ENCODE results near the gene LRP1. TPM values are rescaled to one million over a fixed set of nuclear protein-coding genes. Genes with fewer than 3 reads are reported as not detected.

LRP1 gene
- total RNA-seq, 2 experiments from 2014 or later = 6.6 to 8.5 TPM

DNA sequence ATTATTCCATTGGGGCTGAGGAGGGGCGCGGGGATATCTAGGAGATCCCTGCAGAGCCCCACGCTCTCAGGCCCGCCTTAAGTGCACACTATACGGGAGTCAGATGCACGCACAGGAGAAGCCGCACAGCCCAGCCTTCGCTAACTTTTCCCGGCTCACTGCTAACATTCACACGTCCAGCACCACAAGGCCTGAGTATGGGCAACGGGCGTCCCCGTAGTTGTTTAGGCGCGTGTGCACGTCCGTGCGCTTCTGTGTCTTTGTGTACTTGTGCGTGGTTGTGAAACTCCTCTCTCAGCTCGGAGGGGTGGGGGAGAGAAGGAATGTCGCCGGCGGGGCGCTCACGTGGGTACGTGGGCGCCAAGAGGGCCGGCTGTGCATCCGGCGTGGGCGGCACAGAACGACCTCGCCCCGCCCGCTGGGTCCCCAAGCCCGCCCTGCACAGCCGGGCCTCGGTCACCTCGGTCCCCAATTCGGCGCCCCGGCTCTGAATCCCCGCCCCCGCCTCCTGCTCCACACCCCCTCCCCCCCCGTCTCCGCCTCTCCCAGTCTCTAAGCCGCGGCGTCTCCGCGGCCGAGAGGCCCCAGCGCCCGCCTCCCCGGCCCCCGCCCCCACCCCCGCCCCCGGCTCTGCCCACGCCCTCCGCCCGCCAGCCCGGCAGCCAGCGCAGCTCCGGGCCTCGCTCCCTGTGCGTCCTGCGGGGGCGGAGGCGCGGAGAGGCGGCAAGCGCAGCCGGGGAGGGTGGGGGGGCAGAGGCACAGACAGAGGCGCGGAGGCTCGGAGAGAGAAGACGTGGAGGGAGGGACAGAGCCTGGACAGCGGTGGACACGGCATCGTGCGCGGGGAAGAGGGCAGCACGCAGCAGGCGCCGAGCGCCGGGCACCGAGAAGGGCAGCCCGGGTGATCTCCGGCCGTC is 39.7 kb upstream of the LRP1 start, which contains the start of gene NAB2:
TSS of gene NAB2 (plus strand) at position 761 of the 917 bp plus-strand sequence. CDS start 158 bp downstream, outside the sequence.
- TF ChIP-seq, protein P1, sequence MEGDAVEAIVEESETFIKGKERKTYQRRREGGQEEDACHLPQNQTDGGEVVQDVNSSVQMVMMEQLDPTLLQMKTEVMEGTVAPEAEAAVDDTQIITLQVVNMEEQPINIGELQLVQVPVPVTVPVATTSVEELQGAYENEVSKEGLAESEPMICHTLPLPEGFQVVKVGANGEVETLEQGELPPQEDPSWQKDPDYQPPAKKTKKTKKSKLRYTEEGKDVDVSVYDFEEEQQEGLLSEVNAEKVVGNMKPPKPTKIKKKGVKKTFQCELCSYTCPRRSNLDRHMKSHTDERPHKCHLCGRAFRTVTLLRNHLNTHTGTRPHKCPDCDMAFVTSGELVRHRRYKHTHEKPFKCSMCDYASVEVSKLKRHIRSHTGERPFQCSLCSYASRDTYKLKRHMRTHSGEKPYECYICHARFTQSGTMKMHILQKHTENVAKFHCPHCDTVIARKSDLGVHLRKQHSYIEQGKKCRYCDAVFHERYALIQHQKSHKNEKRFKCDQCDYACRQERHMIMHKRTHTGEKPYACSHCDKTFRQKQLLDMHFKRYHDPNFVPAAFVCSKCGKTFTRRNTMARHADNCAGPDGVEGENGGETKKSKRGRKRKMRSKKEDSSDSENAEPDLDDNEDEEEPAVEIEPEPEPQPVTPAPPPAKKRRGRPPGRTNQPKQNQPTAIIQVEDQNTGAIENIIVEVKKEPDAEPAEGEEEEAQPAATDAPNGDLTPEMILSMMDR (IDR thresholded peaks at IDR 0.05) = no peak
- Mint-ChIP-seq H3K27ac (peak within 1 kb of the TSS; percentile 98), H3K9me3 (no peaks in the 10 kb centered on the region), H3K4me3 (peak within 1 kb of the TSS; percentile 98), H3K27me3 (no peaks in the 10 kb centered on the region), H3K4me1 (ENCODE audit: low read depth) (peaks cover 69% of the 10 kb centered on the region), H3K36me3 (ENCODE audit: low read depth) (peaks cover 55% of the 10 kb centered on the region)
- Histone ChIP-seq H3K27ac (ENCODE audit: low read depth in 1 of 2, low read length in 2 of 2) (peak within 1 kb of the TSS; percentile 99), H3K36me3 (ENCODE audit: insufficient read depth, low read length) (peaks cover 29% of the 10 kb centered on the region), H3K27me3 (ENCODE audit: control insufficient read depth in 1 of 2, insufficient read depth in 2 of 2, low read length in 2 of 2) (no peaks in the 10 kb centered on the region), H3K4me3 (ENCODE audit: low read length) (peak within 1 kb of the TSS; percentile 82), H3K9me3 (ENCODE audit: control insufficient read depth in 1 of 2, insufficient read depth in 1 of 2, low read length in 2 of 2) (no peaks in the 10 kb centered on the region), H3K4me1 (ENCODE audit: insufficient read depth, low read length) (peaks cover 71% of the 10 kb centered on the region)
- intact Hi-C loops (cut with DNase I, micrococcal nuclease) = loop anchor here (1.0 to 10.0 kb wide), 3 partner anchors 9 to 454 kb away; partner anchors contain the start of genes STAT6 (in 2 of the 2) and BAZ2A (in 1 of the 2)
- POLR2A ChIA-PET = interaction anchor here (0.5 to 14.4 kb wide), 10 partner anchors 10 to 932 kb away, joined by 3 to 344 read pairs (median 5); partner anchors contain the start of genes NEMP1 and STAT6
- DNase-seq = peak; percentile 85 to 99 (median 95)
- ATAC-seq (ENCODE audit: poor library complexity) = peak; percentile 57
- CTCF ChIA-PET = interaction anchor here (6.4 to 7.6 kb wide), 2 partner anchors 18 to 23 kb away, joined by 47 to 67 read pairs; partner anchors contain the start of gene STAT6

DNA sequence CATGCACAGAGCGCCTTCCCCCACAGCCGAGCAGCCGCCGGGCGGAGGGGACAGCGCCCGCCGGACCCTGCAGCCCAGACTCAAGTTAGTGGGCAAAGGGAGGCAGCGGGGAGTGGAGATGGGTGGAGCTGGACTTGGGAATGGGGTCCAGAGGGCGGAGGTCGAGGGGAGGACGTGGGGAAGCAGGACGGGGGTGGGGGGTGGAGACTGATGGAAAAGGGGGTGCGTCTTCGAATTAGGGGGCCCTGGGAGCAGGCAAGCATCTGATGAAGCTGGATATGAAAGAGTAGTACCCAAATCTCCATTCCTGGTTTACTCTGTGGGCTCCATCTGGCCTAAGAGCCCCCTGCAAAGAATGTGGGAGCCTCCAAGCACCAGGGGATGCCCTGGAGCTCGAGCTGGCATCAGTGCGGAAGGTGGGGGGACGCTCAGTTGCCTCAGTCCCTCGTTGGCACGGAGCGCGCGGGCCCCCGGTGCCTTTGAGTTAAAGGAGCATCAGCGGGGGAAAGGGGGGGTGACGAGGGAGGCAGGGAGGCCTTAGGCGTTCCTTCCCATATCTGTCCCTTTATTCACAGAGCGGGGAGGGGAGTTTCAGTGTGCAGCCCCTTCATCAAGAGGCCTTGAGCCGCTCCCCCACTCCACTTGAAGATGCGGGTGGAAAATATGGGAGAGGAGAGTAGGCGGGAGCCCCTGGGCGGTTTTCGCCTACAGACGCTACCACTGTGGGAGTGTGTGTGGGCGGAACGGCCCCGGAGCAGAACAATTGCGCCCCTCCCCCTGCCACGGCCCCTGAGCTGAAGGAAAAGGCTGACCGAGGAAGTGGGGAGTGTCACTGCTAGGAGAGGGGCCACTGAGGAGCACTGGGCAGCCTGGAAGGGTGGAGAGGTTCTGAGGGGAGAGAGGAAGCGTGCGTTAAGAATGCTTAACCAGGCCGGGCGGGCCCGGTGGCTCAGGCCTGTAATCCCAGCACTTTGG is 38.7 kb upstream of the LRP1 start:
- H3K4me1 Mint-ChIP-seq (ENCODE audit: low read depth) = peaks cover 75% of the 10 kb centered on the region
- Histone ChIP-seq H3K4me3 (ENCODE audit: low read length) (peak overlapping the region; percentile 78), H3K36me3 (ENCODE audit: insufficient read depth, low read length) (peaks cover 33% of the 10 kb centered on the region), H3K27me3 (ENCODE audit: control insufficient read depth in 1 of 2, insufficient read depth in 2 of 2, low read length in 2 of 2) (no peaks in the 10 kb centered on the region), H3K4me1 (ENCODE audit: insufficient read depth, low read length) (peaks cover 79% of the 10 kb centered on the region), H3K27ac (ENCODE audit: low read depth in 1 of 2, low read length in 2 of 2) (peak overlapping the region; percentile 40 to 67), H3K9me3 (ENCODE audit: control insufficient read depth in 1 of 2, insufficient read depth in 1 of 2, low read length in 2 of 2) (no peaks in the 10 kb centered on the region)
- H3K4me3 Mint-ChIP-seq = peak overlapping the region; percentile 94
- CTCF ChIA-PET = interaction anchor here (0.5 to 7.6 kb wide), 4 partner anchors 19 to 161 kb away, joined by 4 to 67 read pairs (median 26); partner anchors contain the start of gene STAT6
- TF ChIP-seq, protein P1 (IDR thresholded peaks at IDR 0.05) = no peak
- intact Hi-C loops (cut with DNase I, micrococcal nuclease) = loop anchor here in 1 of 2 experiments (1.0 to 10.0 kb wide), 2 partner anchors 10 to 455 kb away; partner anchors contain the start of gene BAZ2A
- no peak for ATAC-seq (ENCODE audit: poor library complexity)
- no peaks in the 10 kb centered on the region for H3K9me3 Mint-ChIP-seq
- H3K27me3 Mint-ChIP-seq = no peaks in the 10 kb centered on the region
- POLR2A ChIA-PET = interaction anchor here (0.5 to 14.4 kb wide), 6 partner anchors 9 to 933 kb away, joined by 3 to 344 read pairs (median 12); partner anchors contain the start of genes NEMP1 and STAT6
- peak overlapping the region; percentile 98 for H3K27ac Mint-ChIP-seq
- H3K36me3 Mint-ChIP-seq (ENCODE audit: low read depth) = peaks cover 62% of the 10 kb centered on the region
- DNase-seq = peak in 10 of 14 experiments; percentile 30 to 62 (median 46)

Measured in CD4-positive, alpha-beta T cell (primary cell).